Liver (tissue), 9 donors: Measurements from ENCODE around the gene LMTK2. TPM values are rescaled to one million over a fixed set of nuclear protein-coding genes. Genes with fewer than 3 reads are reported as not detected.

ENCODE experiments used
- DNase-seq: peaks from one replicate; pipeline ENCODE4 v3.0.0-alpha.2; 2017; ENCODE audit warnings: low spot score
- H3K27ac ChIP-seq, 2 donors: one replicate each; pipeline ENCODE4 v1.7.0; 2013; ENCODE audit warnings: inconsistent platforms in 2 of 2, low read length in 2 of 2, control low read depth in 1 of 2, low read depth in 1 of 2, mild to moderate bottlenecking in 1 of 2
- H3K27me3 ChIP-seq, 4 donors: one replicate each; pipeline versions ENCODE4 v1.6.1 to v1.7.0; 2013; ENCODE audit warnings: low read length in 3 of 4, inconsistent platforms in 1 of 4, mild to moderate bottlenecking in 1 of 4, moderate library complexity in 1 of 4; ENCODE audit not compliant: control insufficient read depth in 4 of 4, insufficient read depth in 4 of 4
- H3K36me3 ChIP-seq, 4 donors: one replicate each; pipeline versions ENCODE4 v1.6.1 to v1.7.0; 2013; ENCODE audit warnings: low read length in 3 of 4, mild to moderate bottlenecking in 3 of 4, low read depth in 1 of 4, moderate library complexity in 1 of 4; ENCODE audit not compliant: control insufficient read depth in 4 of 4, insufficient read depth in 3 of 4
- H3K4me1 ChIP-seq, 4 donors: one replicate each; pipeline versions ENCODE4 v1.6.1 to v1.7.0; 2013; ENCODE audit warnings: low read length in 3 of 4, mild to moderate bottlenecking in 3 of 4, moderate library complexity in 1 of 4; ENCODE audit not compliant: control insufficient read depth in 4 of 4, insufficient read depth in 4 of 4
- H3K4me3 ChIP-seq, 3 donors: one replicate each; pipeline versions ENCODE4 v1.6.1 to v1.7.0; 2013; ENCODE audit warnings: low read length in 3 of 3, control low read depth in 1 of 3, low read depth in 1 of 3, mild to moderate bottlenecking in 1 of 3
- H3K9ac ChIP-seq, 2 donors: one replicate each; pipeline ENCODE4 v1.7.0; 2013; ENCODE audit warnings: low read length in 2 of 2, mild to moderate bottlenecking in 2 of 2, moderate library complexity in 2 of 2, control low read depth in 1 of 2, low read depth in 1 of 2
- H3K9me3 ChIP-seq, 4 donors: one replicate each; pipeline versions ENCODE4 v1.6.1 to v1.7.0; 2013; ENCODE audit warnings: low read length in 3 of 4; ENCODE audit not compliant: control insufficient read depth in 4 of 4
- FOXA1 ChIP-seq: IDR thresholded peaks from 2 replicates; pipeline ENCODE4 v1.6.1; 2016; ENCODE audit warnings: antibody characterized with exemption
- FOXA2 ChIP-seq: IDR thresholded peaks from 2 replicates; pipeline ENCODE4 v1.6.1; 2016; ENCODE audit warnings: antibody characterized with exemption
- GABPA ChIP-seq, 2 donors: IDR thresholded peaks in 1 of 2; conservative IDR thresholded peaks in 1 of 2; 2 replicates each; pipeline ENCODE4 v1.6.1; 2016; ENCODE audit warnings: antibody characterized with exemption in 2 of 2, mild to moderate bottlenecking in 1 of 2, moderate library complexity in 1 of 2
- HNF4A ChIP-seq, 2 donors: conservative IDR thresholded peaks; 2 replicates each; pipeline ENCODE4 v1.6.1; 2016; ENCODE audit warnings: antibody characterized with exemption in 2 of 2, mild to moderate bottlenecking in 2 of 2
- HNF4G ChIP-seq: IDR thresholded peaks from 2 replicates; pipeline ENCODE4 v1.6.1; 2016; ENCODE audit warnings: antibody characterized with exemption
- JUND ChIP-seq, 2 donors: IDR thresholded peaks; 2 replicates each; pipeline ENCODE4 v1.6.1; 2016; ENCODE audit warnings: antibody characterized with exemption in 2 of 2
- NR2F2 ChIP-seq: IDR thresholded peaks from 2 replicates; pipeline ENCODE4 v1.6.1; 2016; ENCODE audit warnings: antibody characterized with exemption
- REST ChIP-seq: IDR thresholded peaks from 2 replicates; pipeline ENCODE4 v1.6.1; 2016; ENCODE audit warnings: antibody characterized with exemption, mild to moderate bottlenecking
- RXRA ChIP-seq, 2 donors: IDR thresholded peaks; 2 replicates each; pipeline ENCODE4 v1.6.1; 2017 to 2018; ENCODE audit warnings: antibody characterized with exemption in 2 of 2, mild to moderate bottlenecking in 1 of 2
- SP1 ChIP-seq: IDR thresholded peaks from 2 replicates; pipeline ENCODE4 v1.6.1; 2018; ENCODE audit warnings: antibody characterized with exemption, mild to moderate bottlenecking
- TAF1 ChIP-seq: conservative IDR thresholded peaks from 2 replicates; pipeline ENCODE4 v1.6.1; 2016; ENCODE audit warnings: antibody characterized with exemption, mild to moderate bottlenecking
- YY1 ChIP-seq: IDR thresholded peaks from 2 replicates; pipeline ENCODE4 v1.6.1; 2016; ENCODE audit warnings: antibody characterized with exemption, mild to moderate bottlenecking
- WGBS: extraction: QIAGEN DNeasy Blood & Tissue Kit; methylation state at CpG from one replicate; pipeline ENCODE4 v1.1.7; 2013; 5-methylcytosine and 5-hydroxymethylcytosine counted together
- polyA plus RNA-seq, 2 donors: library from polyadenylated mRNA; stranded (reverse) in 1 of 2; unstranded in 1 of 2; fragments of 200-250 nt in 1 of 2; fragments of >200 nt in 1 of 2; fragmentation: Nextera tagmentation in 1 of 2; extraction: Ambion mirVana in 1 of 2; gene quantifications; one replicate each; pipeline versions ENCODE4 v1.2.1 to v1.2.3, GENCODE V29; 2013 to 2015
- total RNA-seq, 2 donors: library from RNA; depleted of rRNA; stranded (reverse); fragments of >200 nt; gene quantifications; one replicate each; pipeline ENCODE4 v1.2.3, GENCODE V29; 2014
- TF ChIP-seq, protein P1 (sequence below): IDR thresholded peaks from 2 replicates; pipeline ENCODE4 v1.6.1; 2016; ENCODE audit warnings: antibody characterized with exemption
- TF ChIP-seq, protein P2 (sequence below): IDR thresholded peaks from 2 replicates; pipeline ENCODE4 v1.6.1; 2016; ENCODE audit warnings: antibody characterized with exemption
- donor health status: healthy.
- donor health status: healthy.
- donor health status: healthy.
- donor health status: healthy.
- donor health status: healthy.

LMTK2 gene
- total and polyA plus RNA-seq, 4 donors, result 3.1 to 14.3 (median 9.0) TPM

GRCh38 chr7:98178762-98179490 is 72.3 kb downstream of the LMTK2 start:
- no peaks in the 10 kb centered on the region for H3K27me3 ChIP-seq
- H3K4me1 ChIP-seq, result peaks cover 0 to 8% (median 4%) of the 10 kb centered on the region in 4 donors
- no peak for DNase-seq
- no peak for TF ChIP-seq RXRA (IDR thresholded peaks at IDR 0.05)
- TF ChIP-seq, protein P1, sequence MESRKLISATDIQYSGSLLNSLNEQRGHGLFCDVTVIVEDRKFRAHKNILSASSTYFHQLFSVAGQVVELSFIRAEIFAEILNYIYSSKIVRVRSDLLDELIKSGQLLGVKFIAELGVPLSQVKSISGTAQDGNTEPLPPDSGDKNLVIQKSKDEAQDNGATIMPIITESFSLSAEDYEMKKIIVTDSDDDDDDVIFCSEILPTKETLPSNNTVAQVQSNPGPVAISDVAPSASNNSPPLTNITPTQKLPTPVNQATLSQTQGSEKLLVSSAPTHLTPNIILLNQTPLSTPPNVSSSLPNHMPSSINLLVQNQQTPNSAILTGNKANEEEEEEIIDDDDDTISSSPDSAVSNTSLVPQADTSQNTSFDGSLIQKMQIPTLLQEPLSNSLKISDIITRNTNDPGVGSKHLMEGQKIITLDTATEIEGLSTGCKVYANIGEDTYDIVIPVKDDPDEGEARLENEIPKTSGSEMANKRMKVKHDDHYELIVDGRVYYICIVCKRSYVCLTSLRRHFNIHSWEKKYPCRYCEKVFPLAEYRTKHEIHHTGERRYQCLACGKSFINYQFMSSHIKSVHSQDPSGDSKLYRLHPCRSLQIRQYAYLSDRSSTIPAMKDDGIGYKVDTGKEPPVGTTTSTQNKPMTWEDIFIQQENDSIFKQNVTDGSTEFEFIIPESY, result no peak
- TF ChIP-seq YY1, result no peak
- TF ChIP-seq, protein P2, sequence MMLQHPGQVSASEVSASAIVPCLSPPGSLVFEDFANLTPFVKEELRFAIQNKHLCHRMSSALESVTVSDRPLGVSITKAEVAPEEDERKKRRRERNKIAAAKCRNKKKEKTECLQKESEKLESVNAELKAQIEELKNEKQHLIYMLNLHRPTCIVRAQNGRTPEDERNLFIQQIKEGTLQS, result no peak
- TF ChIP-seq HNF4G, result no peak
- TF ChIP-seq SP1, result no peak
- TF ChIP-seq GABPA (IDR thresholded peaks at IDR 0.05 in 1 of 2, conservative IDR thresholded peaks at IDR 0.05 in 1 of 2), result no peak
- TF ChIP-seq REST, result no peak
- TF ChIP-seq JUND (IDR thresholded peaks at IDR 0.05), result no peak
- TF ChIP-seq NR2F2, result no peak
- peaks cover 0 to 9% (median 6%) of the 10 kb centered on the region in 4 donors for H3K36me3 ChIP-seq
- no peak overlapping the region for H3K27ac ChIP-seq
- H3K9ac ChIP-seq, result no peak overlapping the region
- WGBS, result 94% methylated on average over 10 of the region's 10 CpGs
- no peaks in the 10 kb centered on the region for H3K9me3 ChIP-seq
- H3K4me3 ChIP-seq, result no peak overlapping the region

DNA sequence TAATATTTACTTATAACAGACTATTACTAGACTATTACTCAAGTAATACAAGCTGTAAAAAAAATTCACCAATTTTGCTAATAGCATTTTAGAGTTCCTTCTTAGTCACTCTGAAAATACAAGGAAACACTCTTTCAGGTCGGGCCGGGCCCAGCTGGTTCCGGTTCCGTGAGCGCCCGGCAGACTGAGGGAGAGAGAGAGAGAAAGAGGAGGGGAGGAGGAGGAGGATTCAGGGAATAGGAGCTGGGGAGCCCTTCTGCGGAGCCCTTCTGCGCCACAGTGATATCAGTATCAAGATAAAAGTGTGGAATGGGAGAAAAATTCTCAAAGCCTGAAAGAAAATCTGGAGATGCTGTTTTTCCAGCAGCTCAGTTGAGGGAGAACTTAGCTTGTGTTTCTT is 74.1 kb downstream of the LMTK2 start:
- 96% methylated on average over 8 of the region's 8 CpGs for WGBS
- DNase-seq, result no peak
- no peaks in the 10 kb centered on the region for H3K27me3 ChIP-seq

More for the DNA sequence above, 74.1 kb downstream of the LMTK2 start:
- no peak overlapping the region for H3K27ac ChIP-seq
- no peak overlapping the region for H3K9ac ChIP-seq
- H3K36me3 ChIP-seq, result peaks cover 0 to 5% (median 4%) of the 10 kb centered on the region in 4 donors
- H3K9me3 ChIP-seq, result no peaks in the 10 kb centered on the region
- H3K4me1 ChIP-seq, result no peaks in the 10 kb centered on the region
- H3K4me3 ChIP-seq, result no peak overlapping the region
- TF ChIP-seq RXRA (IDR thresholded peaks at IDR 0.05), result no peak
- TF ChIP-seq HNF4G, result no peak
- TF ChIP-seq FOXA2, result no peak
- no peak for TF ChIP-seq HNF4A (conservative IDR thresholded peaks at IDR 0.05)
- TF ChIP-seq REST, result no peak
- no peak for TF ChIP-seq SP1
- no peak for TF ChIP-seq FOXA1
- TF ChIP-seq TAF1, result no peak
- TF ChIP-seq GABPA (IDR thresholded peaks at IDR 0.05 in 1 of 2, conservative IDR thresholded peaks at IDR 0.05 in 1 of 2), result no peak
